GM12878 (cell line): Measurements from ENCODE around the gene TDO2. TPM values are rescaled to one million over a fixed set of nuclear protein-coding genes. Genes with fewer than 3 reads are reported as not detected.

ENCODE experiments used
- ASH2L ChIP-seq: fragments of 300-600, 200-600 bp; sonication (generic); IDR thresholded peaks from 2 replicates; pipeline ENCODE4 v1.6.1; 2017; ENCODE audit warnings: low read depth, mild to moderate bottlenecking, borderline replicate concordance
- BCL11A ChIP-seq: IDR thresholded peaks from 2 replicates; pipeline ENCODE4 v1.6.1; 2011; ENCODE audit warnings: low read depth, low read length
- EZH2 ChIP-seq: IDR thresholded peaks from 2 replicates; pipeline ENCODE4 v1.6.1; 2012; ENCODE audit warnings: low read depth, mild to moderate bottlenecking, control low read depth, inconsistent platforms, low read length, borderline replicate concordance; ENCODE audit not compliant: control insufficient read depth
- FOXM1 ChIP-seq: IDR thresholded peaks from 2 replicates; pipeline ENCODE4 v1.6.1; 2012; ENCODE audit warnings: low read depth, mild to moderate bottlenecking, inconsistent platforms, low read length, moderate library complexity
- HDAC6 ChIP-seq: fragments of 200-600 bp; sonication (generic); IDR thresholded peaks from one replicate; pipeline ENCODE4 v1.8.0; 2017; ENCODE audit warnings: antibody characterized with exemption; ENCODE audit not compliant: unreplicated experiment
- HSF1 ChIP-seq: fragments of 150-350 bp; IDR thresholded peaks from 2 replicates; pipeline ENCODE4 v1.6.1; 2014; ENCODE audit warnings: mild to moderate bottlenecking, low read depth, low read length
- IKZF1 ChIP-seq: fragments of 450-650 bp; conservative IDR thresholded peaks from 2 replicates; pipeline ENCODE4 v1.6.1; 2017; ENCODE audit warnings: antibody characterized with exemption, mild to moderate bottlenecking
- MYB ChIP-seq: fragments of 150-350 bp; IDR thresholded peaks from 2 replicates; pipeline ENCODE4 v1.6.1; 2014; ENCODE audit warnings: mild to moderate bottlenecking, low read depth, low read length, borderline replicate concordance
- NBN ChIP-seq: fragments of 450-650 bp; IDR thresholded peaks from 2 replicates; pipeline ENCODE4 v1.6.1; 2016
- NFYA ChIP-seq: IDR thresholded peaks from 2 replicates; pipeline ENCODE4 v1.6.1; 2011; ENCODE audit warnings: low read depth, mild to moderate bottlenecking, low read length, improper control_type of control experiment, borderline replicate concordance
- NFYB ChIP-seq: IDR thresholded peaks from 2 replicates; pipeline ENCODE4 v1.6.1; 2011; ENCODE audit warnings: low read depth, mild to moderate bottlenecking, low read length, improper control_type of control experiment, moderate library complexity; ENCODE audit not compliant: insufficient read depth
- POLR2A ChIP-seq: IDR thresholded peaks from 2 replicates; pipeline ENCODE4 v1.6.1; 2011; ENCODE audit warnings: low read depth, mild to moderate bottlenecking, low read length
- RAD21 ChIP-seq: IDR thresholded peaks from 2 replicates; pipeline ENCODE4 v1.6.1; 2011; ENCODE audit warnings: mild to moderate bottlenecking, low read depth, low read length, moderate library complexity; ENCODE audit not compliant: insufficient read depth
- RCOR1 ChIP-seq: conservative IDR thresholded peaks from 2 replicates; pipeline ENCODE4 v1.6.1; 2012; ENCODE audit warnings: low read depth, low read length, improper control_type of control experiment
- RFX5 ChIP-seq: IDR thresholded peaks from 2 replicates; pipeline ENCODE4 v1.6.1; 2011; ENCODE audit warnings: low read depth, low read length, improper control_type of control experiment
- SMAD5 ChIP-seq: IDR thresholded peaks from 2 replicates; pipeline ENCODE4 v1.6.1; 2016; ENCODE audit warnings: antibody characterized with exemption, low read depth
- SMC3 ChIP-seq: IDR thresholded peaks from 2 replicates; pipeline ENCODE4 v1.6.1; 2011; ENCODE audit warnings: low read length, improper control_type of control experiment, borderline replicate concordance
- SPI1 ChIP-seq: IDR thresholded peaks from 2 replicates; pipeline ENCODE4 v1.6.1; 2011; ENCODE audit warnings: low read depth, mild to moderate bottlenecking, low read length, moderate library complexity, borderline replicate concordance; ENCODE audit not compliant: insufficient read depth
- SREBF1 ChIP-seq: IDR thresholded peaks from 2 replicates; pipeline ENCODE4 v1.6.1; 2012; ENCODE audit warnings: mild to moderate bottlenecking, low read length
- TARDBP ChIP-seq: IDR thresholded peaks from 2 replicates; pipeline ENCODE4 v1.6.1; 2016; ENCODE audit warnings: borderline replicate concordance
- TBL1XR1 ChIP-seq: IDR thresholded peaks from 2 replicates; pipeline ENCODE4 v1.6.1; 2012; ENCODE audit warnings: low read depth, low read length, improper control_type of control experiment
- TCF7 ChIP-seq: IDR thresholded peaks from 2 replicates; pipeline ENCODE4 v1.6.1; 2014; ENCODE audit warnings: antibody characterized with exemption, borderline replicate concordance
- YY1 ChIP-seq: IDR thresholded peaks from 2 replicates; pipeline ENCODE4 v1.6.1; 2011; ENCODE audit warnings: low read depth, mild to moderate bottlenecking, low read length
- ZBED1 ChIP-seq: IDR thresholded peaks from 2 replicates; pipeline ENCODE4 v1.6.1; 2016; ENCODE audit warnings: borderline replicate concordance
- ZNF384 ChIP-seq: IDR thresholded peaks from 2 replicates; pipeline ENCODE4 v1.6.1; 2012; ENCODE audit warnings: low read depth, mild to moderate bottlenecking, low read length, improper control_type of control experiment, borderline replicate concordance
- ZZZ3 ChIP-seq: IDR thresholded peaks from 2 replicates; pipeline ENCODE4 v1.6.1; 2011; ENCODE audit warnings: low read depth; ENCODE audit not compliant: control insufficient read depth, insufficient read length
- polyA plus RNA-seq, 11 experiments: library from polyadenylated mRNA; depleted of rRNA in 4 of 11; unstranded in 6 of 11; stranded (reverse) in 5 of 11; fragments of >200 nt; fragmentation: Nextera tagmentation in 4 of 11; fragmentation: Illumina TruSeq in 1 of 11; extraction: Ambion mirVana in 4 of 11; extraction: Trizol in 1 of 11; gene quantifications; 1 replicate in 1 of 11; 2 replicates in 10 of 11; pipeline versions ENCODE4 v1.2.1 to v1.2.3, GENCODE V29; 2011 to 2016; ENCODE audit warnings: inconsistent platforms in 2 of 11, missing spikeins in 2 of 11, low read depth in 1 of 11
- total RNA-seq, 4 experiments: library from RNA; depleted of rRNA in 3 of 4; stranded (reverse); fragments of >200 nt in 3 of 4; fragmentation: Illumina TruSeq in 1 of 4; extraction: Trizol in 1 of 4; gene quantifications; 2 replicates each; pipeline versions ENCODE4 v1.2.1 to v1.2.3, GENCODE V29; 2013 to 2021
- TF ChIP-seq, protein P1 (sequence below), 3 experiments: IDR thresholded peaks in 2 of 3; conservative IDR thresholded peaks in 1 of 3; 2 replicates each; pipeline ENCODE4 v1.5.1; 2011; ENCODE audit warnings: low read depth in 3 of 3, low read length in 3 of 3, mild to moderate bottlenecking in 3 of 3, control low read depth in 2 of 3, moderate library complexity in 2 of 3, inconsistent platforms in 1 of 3, mixed read lengths in 1 of 3; ENCODE audit not compliant: control insufficient read depth in 2 of 3, insufficient read depth in 1 of 3; ENCODE audit errors: extremely low read depth in 1 of 3

Gene TDO2
- total and polyA plus RNA-seq, 10 of the 15 experiments (the other 5 are each of a cell fraction or from before 2014, with no cell fraction given) = 0.12 to 1.5 (median 0.23) TPM; not detected in 1

DNA sequence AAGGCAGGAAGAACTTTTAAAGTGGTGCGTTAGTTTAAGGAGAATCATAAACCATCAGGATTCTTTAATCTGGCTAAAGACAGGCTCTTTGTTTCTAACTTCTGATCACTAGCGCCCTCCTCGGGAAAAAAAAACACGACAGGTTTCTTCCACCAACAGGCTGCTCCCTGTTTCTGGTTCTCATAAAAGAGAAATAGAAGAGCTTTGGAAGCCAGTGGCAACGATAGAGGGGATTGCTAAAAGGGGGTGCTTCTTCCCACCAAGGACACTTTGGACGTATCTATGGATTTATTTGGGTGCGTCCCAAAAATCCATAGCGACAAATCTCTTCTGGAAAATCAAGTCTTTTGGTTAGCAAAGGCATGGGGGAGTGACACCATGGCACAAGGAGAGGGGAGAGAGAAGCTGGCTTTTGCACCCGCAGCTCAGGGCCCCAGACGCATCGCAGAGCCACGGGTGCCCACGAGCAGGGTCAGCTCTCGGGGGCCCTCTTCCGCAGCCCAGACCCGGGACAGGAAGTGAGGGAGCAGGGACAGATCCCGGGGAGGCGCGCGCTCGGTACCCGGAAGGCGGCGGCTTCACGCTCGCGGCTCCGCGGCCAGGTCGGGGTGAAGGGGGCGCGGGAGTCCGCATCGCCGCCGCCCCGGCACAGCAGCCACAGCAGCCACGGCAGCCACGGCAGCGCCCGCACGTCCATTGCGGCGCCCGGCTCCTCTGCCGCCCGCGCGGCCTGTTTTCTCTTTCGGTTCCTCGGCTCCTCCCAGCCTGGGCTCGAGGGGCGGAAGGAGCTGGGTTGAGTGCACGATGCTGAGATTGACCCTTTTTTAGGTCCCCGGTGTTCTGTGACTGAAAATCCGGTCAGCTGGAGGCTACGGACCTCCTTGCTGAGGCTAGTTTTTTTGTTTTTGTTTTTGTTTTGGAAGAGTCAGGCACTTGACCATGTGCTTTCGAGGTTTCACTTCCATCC lies 49.9 kb downstream of the TDO2 start, which contains the start of gene CTSO (continued):
- 0 out of 2 replicates have a peak, but pooled peaks have one; percentile 23 for TF ChIP-seq ZNF384
- no peak for TF ChIP-seq NFYA
- TF ChIP-seq MYB = no peak
- TF ChIP-seq FOXM1 = peak; percentile 40; the same call in 1 of the 2 replicates
- TF ChIP-seq SPI1 = peak; percentile 27; the same call in 1 of the 2 replicates
- peak; percentile 100 for TF ChIP-seq ASH2L
- TF ChIP-seq NBN = peak; percentile 12
- TF ChIP-seq NFYB = no peak
- no peak for TF ChIP-seq BCL11A
- TF ChIP-seq SREBF1 = no peak
- TF ChIP-seq RAD21 = peak; percentile 65
- peak; percentile 80 for TF ChIP-seq YY1
- no peak for TF ChIP-seq HSF1
- TF ChIP-seq, protein P1, sequence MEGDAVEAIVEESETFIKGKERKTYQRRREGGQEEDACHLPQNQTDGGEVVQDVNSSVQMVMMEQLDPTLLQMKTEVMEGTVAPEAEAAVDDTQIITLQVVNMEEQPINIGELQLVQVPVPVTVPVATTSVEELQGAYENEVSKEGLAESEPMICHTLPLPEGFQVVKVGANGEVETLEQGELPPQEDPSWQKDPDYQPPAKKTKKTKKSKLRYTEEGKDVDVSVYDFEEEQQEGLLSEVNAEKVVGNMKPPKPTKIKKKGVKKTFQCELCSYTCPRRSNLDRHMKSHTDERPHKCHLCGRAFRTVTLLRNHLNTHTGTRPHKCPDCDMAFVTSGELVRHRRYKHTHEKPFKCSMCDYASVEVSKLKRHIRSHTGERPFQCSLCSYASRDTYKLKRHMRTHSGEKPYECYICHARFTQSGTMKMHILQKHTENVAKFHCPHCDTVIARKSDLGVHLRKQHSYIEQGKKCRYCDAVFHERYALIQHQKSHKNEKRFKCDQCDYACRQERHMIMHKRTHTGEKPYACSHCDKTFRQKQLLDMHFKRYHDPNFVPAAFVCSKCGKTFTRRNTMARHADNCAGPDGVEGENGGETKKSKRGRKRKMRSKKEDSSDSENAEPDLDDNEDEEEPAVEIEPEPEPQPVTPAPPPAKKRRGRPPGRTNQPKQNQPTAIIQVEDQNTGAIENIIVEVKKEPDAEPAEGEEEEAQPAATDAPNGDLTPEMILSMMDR (IDR thresholded peaks at IDR 0.05 in 2 of 3, conservative IDR thresholded peaks at IDR 0.05 in 1 of 3; ENCODE audit: control insufficient read depth in 2 of 3, extremely low read depth in 1 of 3, insufficient read depth in 1 of 3, low read depth in 3 of 3, low read length in 3 of 3) = peak; percentile 46 to 69 (median 53); a peak in 5 of 6 replicates
- TF ChIP-seq RCOR1 = 0 out of 2 replicates have a peak, but pooled peaks have one; percentile 32
- no peak for TF ChIP-seq ZZZ3
- peak; percentile 94 for TF ChIP-seq POLR2A
- no peak for TF ChIP-seq RFX5
- TF ChIP-seq HDAC6 = peak; percentile 19
- no peak for TF ChIP-seq TARDBP
- TF ChIP-seq SMC3 = peak; percentile 64
- TF ChIP-seq TCF7 = no peak
- peak; percentile 95 for TF ChIP-seq IKZF1
- 0 out of 2 replicates have a peak, but pooled peaks have one; percentile 58 for TF ChIP-seq SMAD5
- 0 out of 2 replicates have a peak, but pooled peaks have one; percentile 2 for TF ChIP-seq ZBED1
- TF ChIP-seq EZH2 = no peak
- no peak for TF ChIP-seq TBL1XR1
